ENCODE measurements around the gene PLCL1.

DNA sequence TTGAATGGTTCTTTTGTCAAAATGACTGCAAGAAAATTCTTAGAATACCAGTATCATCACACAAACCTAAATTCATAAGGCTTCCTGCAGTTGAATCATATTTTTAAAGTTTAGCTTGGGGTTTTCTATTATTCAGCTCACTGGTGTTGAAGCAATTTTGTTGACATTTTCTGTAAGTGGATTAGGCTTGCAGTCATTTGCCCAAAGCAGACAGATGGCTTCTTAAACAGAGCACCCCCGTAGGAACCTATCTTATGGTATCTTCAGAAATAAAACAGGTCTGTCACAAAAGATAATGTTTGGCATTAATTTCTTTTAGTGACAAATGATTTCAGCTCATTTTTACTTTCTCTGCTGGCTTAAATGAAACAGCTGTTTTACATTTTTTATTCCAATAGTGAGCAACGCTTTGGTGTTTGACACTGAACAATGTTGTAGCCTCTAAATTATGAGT is 331.1 kb downstream of the PLCL1 start:
- TF ChIP-seq CSDC2 (CRISPR knock-in tag; IDR thresholded peaks at IDR 0.05) (no peak), RARB (CRISPR knock-in tag; IDR thresholded peaks at IDR 0.05) (no peak), CREB5 (CRISPR knock-in tag; IDR thresholded peaks at IDR 0.05; ENCODE audit: low read depth) (peak; percentile 75), ZNF8 (CRISPR knock-in tag; IDR thresholded peaks at IDR 0.05) (0 out of 2 replicates have a peak, but pooled peaks have one; percentile 5), BACH2 (CRISPR knock-in tag; IDR thresholded peaks at IDR 0.05; ENCODE audit: borderline replicate concordance) (no peak), ARNTL (CRISPR knock-in tag; IDR thresholded peaks at IDR 0.05; ENCODE audit: borderline replicate concordance, low read depth) (no peak), SNAI2 (CRISPR knock-in tag; IDR thresholded peaks at IDR 0.05) (0 out of 2 replicates have a peak, but pooled peaks have one; percentile 41), TCF4 (CRISPR knock-in tag; IDR thresholded peaks at IDR 0.05; ENCODE audit: borderline replicate concordance) (peak; percentile 91), TOX (CRISPR knock-in tag; IDR thresholded peaks at IDR 0.05; ENCODE audit: borderline replicate concordance) (no peak)
- TF ChIP-seq, protein P1, sequence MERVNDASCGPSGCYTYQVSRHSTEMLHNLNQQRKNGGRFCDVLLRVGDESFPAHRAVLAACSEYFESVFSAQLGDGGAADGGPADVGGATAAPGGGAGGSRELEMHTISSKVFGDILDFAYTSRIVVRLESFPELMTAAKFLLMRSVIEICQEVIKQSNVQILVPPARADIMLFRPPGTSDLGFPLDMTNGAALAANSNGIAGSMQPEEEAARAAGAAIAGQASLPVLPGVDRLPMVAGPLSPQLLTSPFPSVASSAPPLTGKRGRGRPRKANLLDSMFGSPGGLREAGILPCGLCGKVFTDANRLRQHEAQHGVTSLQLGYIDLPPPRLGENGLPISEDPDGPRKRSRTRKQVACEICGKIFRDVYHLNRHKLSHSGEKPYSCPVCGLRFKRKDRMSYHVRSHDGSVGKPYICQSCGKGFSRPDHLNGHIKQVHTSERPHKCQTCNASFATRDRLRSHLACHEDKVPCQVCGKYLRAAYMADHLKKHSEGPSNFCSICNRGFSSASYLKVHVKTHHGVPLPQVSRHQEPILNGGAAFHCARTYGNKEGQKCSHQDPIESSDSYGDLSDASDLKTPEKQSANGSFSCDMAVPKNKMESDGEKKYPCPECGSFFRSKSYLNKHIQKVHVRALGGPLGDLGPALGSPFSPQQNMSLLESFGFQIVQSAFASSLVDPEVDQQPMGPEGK (CRISPR knock-in tag; IDR thresholded peaks at IDR 0.05; ENCODE audit: borderline replicate concordance) = peak; percentile 73; the same call in 1 of the 2 replicates

Data from SK-N-SH treated with all-trans-retinoic acid at 6 μM for 48 hours (cell line).